Ovary (tissue), 9 donors: ENCODE measurements around the gene RAP1GDS1. TPM values are rescaled to one million over a fixed set of nuclear protein-coding genes. Genes with fewer than 3 reads are reported as not detected.
A peak's percentile ranks its signal among the peaks of the same experiment; 100 is the strongest.

Source experiments
- DNase-seq, 5 donors: peaks; one replicate each; pipeline ENCODE4 v3.0.0-alpha.2; 2019 to 2020
- H3K27ac ChIP-seq, 2 donors: fragments of 200-600 bp; one replicate each; pipeline versions ENCODE4 v1.5.1 to v1.8.0; 2019 to 2022
- H3K27me3 ChIP-seq: fragments of 200-600 bp; one replicate; pipeline ENCODE4 v1.8.0; 2022
- H3K36me3 ChIP-seq: fragments of 200-600 bp; sonication (generic); one replicate; pipeline ENCODE4 v1.5.1; 2019
- H3K4me1 ChIP-seq: one replicate; pipeline ENCODE4 v1.8.1; 2013; ENCODE audit warnings: mild to moderate bottlenecking, moderate library complexity; ENCODE audit not compliant: insufficient read depth
- H3K4me3 ChIP-seq: fragments of 200-600 bp; sonication (generic); one replicate; pipeline ENCODE4 v1.5.1; 2017
- H3K9me3 ChIP-seq, 2 donors: fragments of 200-600 bp in 1 of 2; sonication (generic) in 1 of 2; one replicate each; pipeline versions ENCODE4 v1.5.1 to v1.8.1; 2013 to 2019; ENCODE audit warnings: mild to moderate bottlenecking in 1 of 2, moderate library complexity in 1 of 2
- EP300 ChIP-seq: sonication (generic); formaldehyde crosslinking; IDR thresholded peaks from one replicate; pipeline ENCODE4 v1.6.1; 2017; ENCODE audit warnings: antibody characterized with exemption
- POLR2A ChIP-seq: fragments of 450-650 bp; IDR thresholded peaks from one replicate; pipeline ENCODE4 v1.6.1; 2017; ENCODE audit warnings: antibody characterized with exemption, mild to moderate bottlenecking, moderate library complexity
- WGBS, 3 donors: extraction: QIAGEN DNeasy Blood & Tissue Kit in 1 of 3; methylation state at CpG; one replicate each; pipeline versions ENCODE4 v1.1.5 to v1.1.7; 2013 to 2017; 5-methylcytosine and 5-hydroxymethylcytosine counted together
- intact Hi-C, 4 donors: fragments of 100-400 bp; cut with DNase I; formaldehyde crosslinking; loops; one replicate each; pipeline versions ENCODE4 v1.11.0 to v1.15.1; 2022 to 2023
- polyA plus RNA-seq, 2 donors: library from polyadenylated mRNA; stranded (reverse); fragments of 200-250 nt in 1 of 2; fragments of 350-450 nt in 1 of 2; fragmentation: Illumina TruSeq in 1 of 2; extraction: RNeasy Lipid Tissue Mini Kit (QIAGEN cat#74804) in 1 of 2; gene quantifications; one replicate each; pipeline ENCODE4 v1.2.3, GENCODE V29; 2013 to 2014
- total RNA-seq, 7 donors: library from RNA; depleted of rRNA in 2 of 7; stranded (reverse); fragments of >200 nt in 2 of 7; fragmentation: NEBNext Ultra II Directional in 3 of 7; extraction: Animal tissue kit (Norgen Biotek cat#: 25700) in 3 of 7; gene quantifications; one replicate each; pipeline versions ENCODE4 v1.1.0 to v1.2.4, GENCODE V29; 2016 to 2023
- TF ChIP-seq, protein P1 (sequence below), 3 donors: fragments of 450-650 bp in 2 of 3; fragments of 200-600 bp in 1 of 3; IDR thresholded peaks; one replicate each; pipeline versions ENCODE4 v1.5.1 to v1.8.0; 2016 to 2022; ENCODE audit warnings: antibody characterized with exemption in 3 of 3, mild to moderate bottlenecking in 1 of 3
- donor health status: DM: no; HTN: no; CAD: no; lungs with moderate emphysema.
- donor health status: DM: no; HTN: no; CAD: no.
- donor health status: Bipolar disorder and iron deficiency.
- donor health status: DM: yes; HTN: yes; CAD: no.
- donor health status: DM: no; HTN: no; CAD: no.
- donor health status: DM: yes; HTN: yes; CAD: no.

Gene RAP1GDS1
- total and polyA plus RNA-seq, 9 donors: 12.6 to 40.9 (median 24.9) TPM

DNA sequence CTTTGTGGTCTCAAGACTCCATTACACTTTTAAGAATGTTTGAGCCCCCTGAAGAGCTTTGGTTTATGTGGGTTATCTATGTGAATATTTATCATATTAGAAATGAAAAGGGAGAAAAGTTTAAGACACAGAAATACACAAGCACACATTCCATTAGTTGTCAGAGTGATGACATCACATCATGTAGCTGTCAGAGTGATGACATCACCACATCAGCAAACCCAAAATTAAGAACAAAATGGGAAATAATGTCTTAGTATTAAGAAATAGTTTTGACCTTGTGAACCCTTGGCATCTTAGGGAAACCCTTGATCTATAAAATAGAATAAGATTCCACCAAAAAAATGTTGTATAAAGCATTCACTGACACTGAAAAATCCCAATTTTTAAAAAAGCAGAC lies 201.3 kb downstream of the RAP1GDS1 start:
- no peak overlapping the region for H3K4me3 ChIP-seq
- H3K36me3 ChIP-seq: no peaks in the 10 kb centered on the region
- intact Hi-C loops: loop anchor here in 1 of 4 donors (10.0 kb wide), 2 partner anchors 382 to 592 kb away; no protein-coding TSS in a partner anchor
- H3K9me3 ChIP-seq: no peaks in the 10 kb centered on the region
- no peaks in the 10 kb centered on the region for H3K4me1 ChIP-seq
- no peaks in the 10 kb centered on the region for H3K27me3 ChIP-seq
- H3K27ac ChIP-seq: no peak overlapping the region
- no peak for TF ChIP-seq EP300
- no peak for DNase-seq

DNA sequence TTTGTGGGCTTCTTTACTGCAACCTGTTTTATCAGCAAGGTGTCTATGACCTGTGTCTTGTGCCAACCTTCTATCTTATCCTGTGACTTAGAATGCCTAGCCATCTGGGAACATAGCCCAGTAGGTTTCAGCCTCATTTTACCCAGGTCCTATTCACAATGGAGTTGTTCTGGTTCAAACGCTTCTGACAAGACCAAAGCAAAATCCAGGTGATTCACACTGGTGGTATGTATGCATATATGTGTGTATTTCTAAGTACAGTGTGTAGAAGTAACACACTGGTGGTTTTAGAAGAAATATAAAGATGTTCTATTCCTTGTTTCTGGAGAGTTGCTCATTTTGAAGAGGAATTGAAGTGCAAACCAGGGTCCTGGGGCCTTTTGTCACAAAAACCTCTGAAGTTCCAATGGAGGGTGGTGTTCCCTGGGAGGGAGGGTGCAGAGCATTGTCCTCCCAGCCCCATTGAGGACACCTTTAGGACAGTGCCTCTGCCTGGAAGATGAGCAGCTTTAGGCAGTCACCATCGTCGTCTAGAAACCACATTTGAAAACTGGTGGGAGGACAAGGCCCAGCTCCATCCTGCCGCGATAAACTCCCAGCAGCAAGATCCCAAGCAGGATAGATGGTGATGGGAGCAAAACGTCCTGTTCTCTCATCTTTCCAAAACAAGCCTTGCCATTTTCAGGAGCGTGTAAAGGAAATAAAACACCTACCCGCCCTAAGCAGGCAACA lies 205.8 kb downstream of the RAP1GDS1 start:
- DNase-seq: no peak
- no peak overlapping the region for H3K4me3 ChIP-seq
- no peak for TF ChIP-seq EP300

DNA sequence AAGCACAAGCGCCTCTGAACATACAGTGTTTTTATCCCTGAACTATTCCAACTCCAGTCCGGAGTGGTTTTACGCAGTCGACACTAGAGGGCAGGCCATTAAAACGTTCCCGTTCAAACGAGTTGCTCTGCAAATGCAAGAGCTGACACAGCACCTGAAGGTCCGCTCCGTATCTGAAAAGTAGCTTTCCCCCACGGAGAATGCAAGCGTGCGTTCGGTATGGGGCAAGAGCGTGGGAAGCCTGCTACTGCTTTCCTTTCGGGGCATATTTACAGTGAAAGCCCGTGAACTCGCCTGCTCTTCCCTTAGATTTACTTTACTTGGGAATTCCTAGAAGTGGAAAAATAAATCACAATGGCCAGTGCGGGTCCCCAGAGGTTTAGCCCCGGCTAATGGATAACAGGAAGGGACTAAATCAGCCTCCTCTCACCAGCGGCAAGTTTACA lies 206.5 kb downstream of the RAP1GDS1 start:
- Histone ChIP-seq H3K27me3 (no peaks in the 10 kb centered on the region), H3K4me1 (peaks cover 3% of the 10 kb centered on the region), H3K36me3 (no peaks in the 10 kb centered on the region), H3K9me3 (no peaks in the 10 kb centered on the region), H3K27ac (peak overlapping the region in 1 of 2 donors; percentile 43), H3K4me3 (peak overlapping the region; percentile 40)
- TF ChIP-seq POLR2A (peak; percentile 15), EP300 (no peak)
- TF ChIP-seq, protein P1, sequence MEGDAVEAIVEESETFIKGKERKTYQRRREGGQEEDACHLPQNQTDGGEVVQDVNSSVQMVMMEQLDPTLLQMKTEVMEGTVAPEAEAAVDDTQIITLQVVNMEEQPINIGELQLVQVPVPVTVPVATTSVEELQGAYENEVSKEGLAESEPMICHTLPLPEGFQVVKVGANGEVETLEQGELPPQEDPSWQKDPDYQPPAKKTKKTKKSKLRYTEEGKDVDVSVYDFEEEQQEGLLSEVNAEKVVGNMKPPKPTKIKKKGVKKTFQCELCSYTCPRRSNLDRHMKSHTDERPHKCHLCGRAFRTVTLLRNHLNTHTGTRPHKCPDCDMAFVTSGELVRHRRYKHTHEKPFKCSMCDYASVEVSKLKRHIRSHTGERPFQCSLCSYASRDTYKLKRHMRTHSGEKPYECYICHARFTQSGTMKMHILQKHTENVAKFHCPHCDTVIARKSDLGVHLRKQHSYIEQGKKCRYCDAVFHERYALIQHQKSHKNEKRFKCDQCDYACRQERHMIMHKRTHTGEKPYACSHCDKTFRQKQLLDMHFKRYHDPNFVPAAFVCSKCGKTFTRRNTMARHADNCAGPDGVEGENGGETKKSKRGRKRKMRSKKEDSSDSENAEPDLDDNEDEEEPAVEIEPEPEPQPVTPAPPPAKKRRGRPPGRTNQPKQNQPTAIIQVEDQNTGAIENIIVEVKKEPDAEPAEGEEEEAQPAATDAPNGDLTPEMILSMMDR (IDR thresholded peaks at IDR 0.05): peak; percentile 59 to 88 (median 72)
- peak; percentile 75 to 89 (median 81) for DNase-seq
- intact Hi-C loops: loop anchor here in 3 of 4 donors (2.0 to 10.0 kb wide), 5 partner anchors 190 to 587 kb away; partner anchors contain the start of gene TSPAN5 (in 2 of the 3)
- 1% methylated on average over 20 of the region's 20 CpGs for WGBS, 3 donors

More for the DNA sequence above, 205.8 kb downstream of the RAP1GDS1 start:
- Histone ChIP-seq H3K27ac (peak overlapping the region in 1 of 2 donors; percentile 43), H3K4me1 (peaks cover 3% of the 10 kb centered on the region), H3K36me3 (no peaks in the 10 kb centered on the region), H3K27me3 (no peaks in the 10 kb centered on the region), H3K9me3 (no peaks in the 10 kb centered on the region)
- WGBS, 3 donors: 22 to 28% (median 27%) methylated on average over 8 of the region's 8 CpGs
- intact Hi-C loops: loop anchor here in 2 of 4 donors (5.0 to 10.0 kb wide), 4 partner anchors 190 to 588 kb away; partner anchors contain the start of gene TSPAN5 (in 1 of the 2)

- TF ChIP-seq EP300: no peak
- Histone ChIP-seq H3K36me3 (no peaks in the 10 kb centered on the region), H3K4me1 (peaks cover 3% of the 10 kb centered on the region), H3K27me3 (no peaks in the 10 kb centered on the region), H3K27ac (peak overlapping the region in 1 of 2 donors; percentile 43), H3K9me3 (no peaks in the 10 kb centered on the region), H3K4me3 (no peak overlapping the region)
- 3 to 6% (median 6%) methylated on average over 6 of the region's 6 CpGs for WGBS, 3 donors
- peak; percentile 48 to 72 (median 62) for DNase-seq
- intact Hi-C loops: loop anchor here in 3 of 4 donors (2.0 to 10.0 kb wide), 5 partner anchors 189 to 586 kb away; partner anchors contain the start of gene TSPAN5 (in 2 of the 3)
Observed at GRCh38 chr4:98468709-98469108, 207.5 kb downstream of the RAP1GDS1 start.

DNA sequence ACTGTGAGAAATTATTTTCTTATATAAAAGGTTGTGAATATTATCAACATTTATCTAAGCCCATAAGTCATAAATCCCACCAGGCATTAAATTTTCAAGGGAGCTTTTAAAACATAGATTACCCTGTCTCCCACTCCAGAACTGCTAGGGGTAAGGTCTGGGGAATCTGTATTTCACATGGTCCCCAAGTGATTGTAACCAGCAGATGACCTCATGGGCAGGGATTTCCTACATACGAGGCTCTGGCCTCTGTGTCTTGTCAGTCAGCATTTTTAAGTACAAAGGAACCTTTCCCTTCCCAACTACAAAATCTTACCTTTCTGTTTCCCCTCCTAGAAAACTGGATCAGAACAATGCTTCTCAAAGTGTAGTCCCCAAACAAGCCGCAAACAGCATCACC lies 208.6 kb downstream of the RAP1GDS1 start:
- TF ChIP-seq POLR2A (no peak), EP300 (no peak)
- TF ChIP-seq, protein P1 (IDR thresholded peaks at IDR 0.05): no peak
- H3K27me3 ChIP-seq: no peaks in the 10 kb centered on the region
- 50 to 62% (median 59%) methylated on average over 2 of the region's 2 CpGs for WGBS, 3 donors
- intact Hi-C loops: loop anchor here in 3 of 4 donors (2.0 to 10.0 kb wide), 6 partner anchors 95 to 585 kb away; partner anchors contain the start of gene TSPAN5 (in 2 of the 3)
- no peak for DNase-seq
- H3K9me3 ChIP-seq: no peaks in the 10 kb centered on the region
- H3K4me3 ChIP-seq: no peak overlapping the region
- peaks cover 3% of the 10 kb centered on the region for H3K4me1 ChIP-seq
- peak overlapping the region in 1 of 2 donors; percentile 43 for H3K27ac ChIP-seq
- no peaks in the 10 kb centered on the region for H3K36me3 ChIP-seq
